IgD-negative memory B cell (primary cell): ENCODE results near the gene BBS1. TPM values are rescaled to one million over a fixed set of nuclear protein-coding genes. Genes with fewer than 3 reads are reported as not detected.

Experiments used
- H3K27ac Mint-ChIP-seq, 3 donors: one replicate each; pipeline ENCODE4 v1.8.0; 2020 to 2022; ENCODE audit warnings: mild to moderate bottlenecking in 3 of 3, mixed read lengths in 3 of 3, moderate library complexity in 1 of 3
- H3K27me3 Mint-ChIP-seq: one replicate; pipeline ENCODE4 v1.8.0; 2021; ENCODE audit warnings: mixed read lengths
- H3K36me3 Mint-ChIP-seq: one replicate; pipeline ENCODE4 v1.8.0; 2020; ENCODE audit warnings: mild to moderate bottlenecking, mixed read lengths
- H3K4me1 Mint-ChIP-seq, 3 donors: one replicate each; pipeline ENCODE4 v1.8.0; 2020 to 2022; ENCODE audit warnings: mixed read lengths in 3 of 3, mild to moderate bottlenecking in 1 of 3
- H3K4me3 Mint-ChIP-seq, 4 donors: one replicate each; pipeline ENCODE4 v1.8.0; 2020 to 2022; ENCODE audit warnings: mild to moderate bottlenecking in 4 of 4, mixed read lengths in 4 of 4, moderate library complexity in 3 of 4
- H3K9me3 Mint-ChIP-seq, 3 donors: one replicate each; pipeline ENCODE4 v1.8.0; 2020 to 2021; ENCODE audit warnings: mixed read lengths in 3 of 3, mild to moderate bottlenecking in 1 of 3
- polyA plus RNA-seq: library from polyadenylated mRNA; unstranded; fragments of 300-500 nt; fragmentation: Illumina TruSeq; gene quantifications from one replicate; pipeline ENCODE4 v1.2.3, GENCODE V29; 2021

The BBS1 gene
- polyA plus RNA-seq, 1 donor from 2014 or later = 10.3 TPM

DNA sequence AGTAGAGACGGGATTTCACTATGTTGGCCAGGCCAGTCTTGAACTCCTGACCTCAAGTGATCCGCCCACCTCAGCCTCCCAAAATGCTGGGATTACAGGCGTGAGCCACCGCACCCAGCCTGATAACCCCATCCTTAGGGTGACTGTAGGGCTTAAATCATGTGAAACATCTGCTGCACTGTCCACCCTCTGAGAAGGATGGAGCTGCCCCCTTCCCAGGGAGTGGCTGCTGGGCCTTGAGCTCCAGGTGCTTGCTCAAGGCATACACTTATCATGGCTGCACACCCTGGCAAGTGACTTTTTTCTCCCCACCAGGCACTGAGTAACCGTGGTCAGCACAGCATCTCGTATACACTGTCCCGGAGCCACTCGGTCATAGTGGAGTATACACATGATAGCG lies 38.4 kb upstream of the BBS1 start:
- peaks cover 2% of the 10 kb centered on the region for H3K36me3 Mint-ChIP-seq
- no peak overlapping the region for H3K27ac Mint-ChIP-seq
- H3K4me1 Mint-ChIP-seq = peaks cover 0 to 5% (median 2%) of the 10 kb centered on the region in 3 donors
- H3K27me3 Mint-ChIP-seq = no peaks in the 10 kb centered on the region
- H3K4me3 Mint-ChIP-seq = peak overlapping the region in 1 of 4 donors; percentile 32
- no peaks in the 10 kb centered on the region for H3K9me3 Mint-ChIP-seq

DNA sequence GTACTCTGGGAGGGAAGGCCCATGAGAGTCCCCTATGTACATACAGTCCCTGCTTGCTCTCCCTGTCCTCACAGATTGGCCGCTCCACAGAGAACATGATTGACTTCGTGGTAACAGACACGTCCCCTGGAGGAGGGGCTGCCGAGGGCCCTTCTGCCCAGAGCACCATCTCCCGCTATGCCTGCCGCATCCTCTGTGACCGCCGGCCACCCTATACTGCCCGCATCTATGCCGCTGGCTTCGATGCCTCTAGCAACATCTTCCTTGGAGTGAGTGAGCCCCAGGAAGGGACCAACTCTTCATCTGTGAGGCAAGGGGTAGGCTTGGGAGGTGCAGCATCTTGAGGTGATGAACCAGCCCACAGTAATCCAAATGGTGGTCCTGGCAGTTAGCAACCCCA lies 37.3 kb upstream of the BBS1 start:
- Mint-ChIP-seq H3K27ac (peak overlapping the region in 1 of 3 donors; percentile 67), H3K4me1 (peaks cover 0 to 2% (median 0%) of the 10 kb centered on the region in 3 donors), H3K27me3 (no peaks in the 10 kb centered on the region), H3K9me3 (no peaks in the 10 kb centered on the region), H3K36me3 (peaks cover 2% of the 10 kb centered on the region), H3K4me3 (peak overlapping the region in 1 of 4 donors; percentile 32)

DNA sequence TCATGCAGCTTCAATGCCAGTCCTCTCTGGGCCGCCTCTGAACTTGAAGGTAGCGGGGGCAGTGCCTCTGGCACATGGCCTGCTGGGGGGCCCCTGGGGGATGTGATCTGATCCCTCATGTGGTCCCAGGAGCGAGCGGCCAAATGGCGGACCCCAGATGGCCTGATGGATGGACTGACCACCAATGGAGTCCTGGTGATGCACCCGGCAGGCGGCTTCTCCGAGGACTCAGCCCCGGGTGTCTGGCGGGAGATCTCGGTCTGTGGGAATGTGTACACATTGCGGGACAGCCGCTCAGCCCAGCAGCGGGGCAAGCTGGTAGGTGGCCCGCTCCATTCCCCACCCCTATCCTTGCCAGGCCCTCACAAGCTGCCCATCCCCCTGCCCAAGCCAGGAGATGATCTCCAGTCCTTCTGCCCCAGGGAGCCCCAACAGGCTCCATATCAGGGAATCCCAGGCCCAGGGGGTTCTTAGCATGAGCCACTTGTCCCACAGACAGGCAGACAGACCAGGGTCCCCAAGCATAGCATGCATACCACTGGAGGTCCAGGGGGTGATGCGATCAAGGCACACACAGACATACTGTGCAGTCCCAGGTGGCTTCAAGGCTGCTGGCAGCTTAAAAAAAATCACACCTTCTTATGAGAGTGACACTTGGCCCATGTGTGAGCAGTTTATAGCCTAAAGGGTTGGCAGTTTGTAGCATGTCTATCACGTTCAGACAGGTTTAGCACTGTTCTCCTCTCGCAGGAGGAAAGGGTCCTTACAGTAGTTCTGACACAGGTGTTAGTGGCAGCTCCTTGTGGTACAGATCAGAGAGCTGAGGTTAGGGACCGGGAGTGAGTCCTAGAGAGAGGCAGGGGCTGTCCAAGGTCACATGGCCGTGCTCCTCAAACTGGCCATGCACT lies 36.6 kb upstream of the BBS1 start:
- Mint-ChIP-seq H3K9me3 (no peaks in the 10 kb centered on the region), H3K27me3 (no peaks in the 10 kb centered on the region), H3K4me1 (peaks cover under 1 to 3% (median 2%) of the 10 kb centered on the region in 3 donors), H3K27ac (no peak overlapping the region), H3K36me3 (peaks cover 2% of the 10 kb centered on the region), H3K4me3 (peak overlapping the region in 1 of 4 donors; percentile 38)

DNA sequence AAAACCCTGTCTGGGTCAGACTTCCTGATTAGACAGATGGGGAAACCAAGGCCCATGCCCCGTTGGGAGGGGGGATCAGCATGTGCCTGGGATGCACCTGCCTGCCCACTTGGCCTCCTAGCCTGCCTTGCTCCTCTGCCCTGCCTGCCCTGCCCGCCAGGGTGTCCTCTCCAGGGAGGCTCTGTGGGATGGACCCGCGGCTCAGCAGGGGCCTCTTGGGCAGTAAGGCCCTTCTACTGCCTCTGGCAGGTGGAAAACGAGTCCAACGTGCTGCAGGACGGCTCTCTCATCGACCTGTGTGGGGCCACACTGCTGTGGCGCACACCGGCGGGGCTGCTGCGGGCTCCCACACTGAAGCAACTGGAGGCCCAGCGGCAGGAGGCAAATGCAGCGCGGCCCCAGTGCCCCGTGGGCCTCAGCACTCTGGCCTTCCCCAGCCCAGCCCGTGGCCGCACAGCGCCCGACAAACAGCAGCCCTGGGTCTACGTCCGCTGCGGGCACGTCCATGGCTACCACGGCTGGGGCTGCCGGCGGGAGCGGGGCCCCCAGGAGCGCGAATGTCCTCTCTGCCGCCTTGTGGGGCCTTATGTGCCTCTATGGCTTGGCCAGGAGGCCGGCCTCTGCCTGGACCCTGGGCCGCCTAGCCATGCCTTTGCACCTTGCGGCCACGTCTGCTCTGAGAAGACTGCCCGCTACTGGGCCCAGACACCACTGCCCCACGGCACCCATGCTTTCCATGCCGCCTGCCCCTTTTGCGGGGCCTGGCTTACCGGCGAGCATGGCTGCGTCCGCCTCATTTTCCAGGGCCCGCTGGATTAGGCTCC lies 34.9 kb upstream of the BBS1 start:
- no peaks in the 10 kb centered on the region for H3K36me3 Mint-ChIP-seq
- no peaks in the 10 kb centered on the region for H3K27me3 Mint-ChIP-seq
- H3K4me3 Mint-ChIP-seq = no peak overlapping the region
- peaks cover 4 to 11% (median 10%) of the 10 kb centered on the region in 3 donors for H3K4me1 Mint-ChIP-seq
- H3K27ac Mint-ChIP-seq = no peak overlapping the region
- no peaks in the 10 kb centered on the region for H3K9me3 Mint-ChIP-seq

DNA sequence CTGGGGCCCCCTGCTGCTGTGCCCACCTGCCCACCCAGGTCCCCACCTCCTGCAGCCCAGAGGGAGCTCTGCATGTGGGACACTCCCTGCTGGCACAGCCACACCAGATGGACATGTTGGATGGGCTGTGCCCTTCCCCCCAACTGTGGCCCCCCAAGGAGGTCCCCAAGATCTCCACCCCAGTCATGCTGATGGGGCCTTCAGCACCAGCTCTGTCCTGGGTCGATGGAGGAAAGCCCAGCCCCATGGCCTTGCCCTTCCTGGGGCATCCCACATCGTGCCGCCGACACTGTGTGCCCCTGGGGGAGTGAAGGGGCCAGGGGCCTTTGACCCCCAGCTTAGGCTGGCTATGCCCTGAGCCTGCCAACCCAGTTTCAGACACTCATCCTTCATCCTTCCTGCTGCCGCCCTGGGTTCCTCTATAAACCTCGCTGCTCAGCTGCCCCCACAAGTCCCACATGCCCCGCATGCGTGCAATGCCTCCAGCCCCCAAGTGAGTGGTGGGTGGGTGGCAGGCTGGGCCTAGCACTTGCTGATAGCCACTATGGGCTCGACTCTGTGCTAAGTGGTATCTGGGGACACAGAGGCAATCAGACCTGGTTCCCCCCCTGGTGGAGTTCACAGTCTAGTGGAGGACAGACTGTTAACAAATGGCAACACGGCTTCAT lies 34.1 kb upstream of the BBS1 start:
- Mint-ChIP-seq H3K4me1 (peaks cover 4 to 15% (median 14%) of the 10 kb centered on the region in 3 donors), H3K4me3 (peak overlapping the region in 1 of 4 donors; percentile 78), H3K36me3 (no peaks in the 10 kb centered on the region), H3K27me3 (no peaks in the 10 kb centered on the region), H3K27ac (peak overlapping the region in 1 of 3 donors; percentile 84), H3K9me3 (no peaks in the 10 kb centered on the region)

DNA sequence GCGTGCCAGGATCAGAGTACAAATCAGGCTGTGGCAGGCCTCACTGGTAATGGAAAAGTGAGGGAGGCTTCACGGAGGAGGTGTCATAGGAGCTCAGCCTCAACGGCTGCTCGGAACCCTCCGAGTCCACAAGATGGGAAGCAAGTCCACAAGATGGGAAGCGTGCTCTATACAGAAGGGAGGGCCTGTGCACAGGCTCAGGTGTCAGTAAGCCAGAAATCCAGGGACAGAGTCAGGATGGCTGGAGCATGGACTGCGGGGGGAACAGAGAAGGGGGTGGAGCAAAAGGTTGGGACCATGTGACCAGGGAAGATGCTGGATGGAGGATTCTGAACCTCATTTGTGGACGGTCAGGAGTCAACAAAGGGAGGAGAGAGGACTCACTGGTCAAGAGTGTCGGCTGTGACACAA lies 33.6 kb upstream of the BBS1 start:
- H3K4me1 Mint-ChIP-seq = peaks cover 4 to 16% (median 15%) of the 10 kb centered on the region in 3 donors
- no peaks in the 10 kb centered on the region for H3K9me3 Mint-ChIP-seq
- H3K36me3 Mint-ChIP-seq = no peaks in the 10 kb centered on the region
- peak overlapping the region in 1 of 4 donors; percentile 78 for H3K4me3 Mint-ChIP-seq
- H3K27ac Mint-ChIP-seq = peak overlapping the region in 1 of 3 donors; percentile 84
- no peaks in the 10 kb centered on the region for H3K27me3 Mint-ChIP-seq

DNA sequence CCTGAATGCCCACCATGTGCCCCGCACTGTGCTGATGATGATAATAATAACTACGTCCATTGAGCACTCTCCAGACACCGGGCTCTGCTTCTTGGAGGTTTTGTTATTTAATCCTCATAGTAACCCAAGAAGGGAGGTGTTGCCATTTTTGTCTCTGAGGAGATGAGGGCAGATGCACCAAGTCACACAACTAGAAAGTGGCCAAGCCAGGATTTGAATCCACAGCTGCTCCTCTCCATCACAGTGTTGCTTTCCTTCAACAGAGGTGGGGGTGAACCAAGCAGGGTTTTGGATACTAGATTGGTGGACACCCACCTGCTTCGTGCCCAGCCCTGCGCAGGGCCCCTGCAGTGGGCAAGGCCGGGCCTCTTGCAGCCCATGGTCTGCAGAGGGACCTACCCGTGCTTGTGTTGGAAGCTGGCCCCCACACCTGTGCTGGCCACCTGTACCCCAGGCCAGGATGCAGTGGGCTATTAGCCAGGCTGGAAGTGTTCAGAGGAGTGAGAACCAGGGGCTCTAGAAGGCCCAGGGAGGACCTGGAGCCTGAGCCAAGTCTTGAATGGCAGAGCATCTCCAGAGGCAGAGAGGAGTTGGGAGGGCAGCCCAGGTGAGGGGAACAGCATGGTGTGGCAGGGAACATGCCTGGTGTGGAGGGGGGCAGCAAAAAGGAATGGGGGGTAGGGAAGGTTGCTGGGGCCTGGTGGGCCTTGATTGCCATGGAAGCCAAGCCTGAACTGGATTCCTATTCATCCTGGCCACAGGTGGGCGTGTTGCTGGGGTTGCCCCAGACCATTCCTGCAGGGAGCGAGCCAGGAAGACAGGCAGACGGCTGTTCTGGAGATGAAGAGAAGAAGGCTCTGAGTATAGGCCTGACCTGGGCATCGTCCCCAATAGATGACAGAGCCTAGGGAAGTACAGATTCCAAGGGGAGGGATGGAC lies 32.9 kb upstream of the BBS1 start:
- no peak overlapping the region for H3K27ac Mint-ChIP-seq
- H3K4me3 Mint-ChIP-seq = peak overlapping the region in 1 of 4 donors; percentile 78
- no peaks in the 10 kb centered on the region for H3K9me3 Mint-ChIP-seq

DNA sequence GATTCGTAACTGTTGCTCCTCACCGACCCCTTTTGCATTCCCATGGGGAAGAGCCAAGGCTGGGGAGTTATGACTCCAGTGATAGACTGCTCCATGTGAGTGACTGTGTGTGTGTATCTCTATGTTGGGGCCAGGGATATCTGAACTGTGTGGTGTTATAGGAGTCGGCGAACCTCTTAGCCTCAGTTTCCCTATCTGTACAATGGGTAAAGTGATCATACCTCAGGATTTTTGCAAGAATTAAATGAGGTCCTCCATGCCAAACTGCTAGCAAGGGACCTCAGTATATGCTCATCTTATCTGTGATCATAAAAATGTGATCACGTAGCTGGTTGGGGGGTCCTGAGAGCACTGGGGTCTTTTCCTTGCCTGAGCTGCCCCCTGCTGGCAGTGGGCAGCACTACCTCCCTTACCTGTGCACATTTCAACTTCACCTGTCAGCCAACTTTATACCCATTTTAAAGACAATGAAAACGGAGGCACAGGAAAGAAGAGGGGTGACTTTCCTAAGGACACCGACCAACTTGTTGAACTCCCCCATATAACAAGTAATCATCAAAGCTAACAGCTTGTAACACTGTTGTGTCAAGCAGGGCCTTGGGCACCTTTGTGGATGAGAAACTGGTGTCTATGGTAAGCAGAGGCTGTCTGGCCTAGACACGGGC lies 31.6 kb upstream of the BBS1 start:
- no peaks in the 10 kb centered on the region for H3K27me3 Mint-ChIP-seq
- no peaks in the 10 kb centered on the region for H3K9me3 Mint-ChIP-seq
- no peaks in the 10 kb centered on the region for H3K36me3 Mint-ChIP-seq
- H3K27ac Mint-ChIP-seq = peak overlapping the region in 2 of 3 donors; percentile 76 to 96
- peak overlapping the region; percentile 92 to 95 (median 93) for H3K4me3 Mint-ChIP-seq
- H3K4me1 Mint-ChIP-seq = peaks cover 4 to 16% (median 15%) of the 10 kb centered on the region in 3 donors

More for the DNA sequence above, 32.9 kb upstream of the BBS1 start:
- H3K4me1 Mint-ChIP-seq = peaks cover 4 to 16% (median 15%) of the 10 kb centered on the region in 3 donors
- no peaks in the 10 kb centered on the region for H3K27me3 Mint-ChIP-seq
- no peaks in the 10 kb centered on the region for H3K36me3 Mint-ChIP-seq

DNA sequence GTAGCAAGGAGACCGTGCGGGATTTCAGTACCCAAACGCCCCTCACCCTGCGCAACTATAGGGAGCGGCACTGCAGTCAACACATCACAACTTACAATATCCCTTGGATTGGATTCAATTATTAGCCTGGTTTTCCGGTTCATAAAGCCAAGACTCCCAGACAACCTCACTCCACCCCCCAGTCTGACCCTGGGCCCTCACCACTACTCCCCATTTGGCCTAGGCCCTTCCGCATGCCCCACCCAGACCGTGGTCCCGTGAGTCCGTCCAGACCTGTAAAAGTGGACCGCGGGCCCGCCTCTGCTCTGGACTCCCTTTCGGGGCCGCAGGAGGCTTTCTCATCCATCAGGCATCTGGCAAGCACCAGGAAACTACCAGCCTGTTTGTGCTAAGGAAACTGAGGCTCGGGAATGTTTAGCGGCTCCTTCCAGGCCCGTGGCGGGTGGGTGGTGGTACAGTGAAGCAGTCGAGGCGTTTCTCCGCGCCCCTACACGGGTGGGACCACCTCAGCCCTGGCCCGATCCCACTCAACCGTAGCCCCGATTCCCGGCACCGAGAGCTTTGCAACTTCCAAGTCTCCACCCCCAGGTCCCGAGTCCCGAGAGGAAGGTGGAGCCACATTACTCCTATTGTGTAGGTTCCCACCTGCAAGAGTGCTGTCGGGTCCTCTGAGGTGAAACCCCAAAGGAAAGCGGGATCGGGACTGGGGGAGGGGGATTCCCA lies 30.9 kb upstream of the BBS1 start:
- peak overlapping the region; percentile 92 to 95 (median 93) for H3K4me3 Mint-ChIP-seq
- peaks cover 4 to 16% (median 15%) of the 10 kb centered on the region in 3 donors for H3K4me1 Mint-ChIP-seq
- H3K27ac Mint-ChIP-seq = peak overlapping the region; percentile 76 to 96 (median 94)
- H3K36me3 Mint-ChIP-seq = no peaks in the 10 kb centered on the region
- no peaks in the 10 kb centered on the region for H3K9me3 Mint-ChIP-seq
- no peaks in the 10 kb centered on the region for H3K27me3 Mint-ChIP-seq

DNA sequence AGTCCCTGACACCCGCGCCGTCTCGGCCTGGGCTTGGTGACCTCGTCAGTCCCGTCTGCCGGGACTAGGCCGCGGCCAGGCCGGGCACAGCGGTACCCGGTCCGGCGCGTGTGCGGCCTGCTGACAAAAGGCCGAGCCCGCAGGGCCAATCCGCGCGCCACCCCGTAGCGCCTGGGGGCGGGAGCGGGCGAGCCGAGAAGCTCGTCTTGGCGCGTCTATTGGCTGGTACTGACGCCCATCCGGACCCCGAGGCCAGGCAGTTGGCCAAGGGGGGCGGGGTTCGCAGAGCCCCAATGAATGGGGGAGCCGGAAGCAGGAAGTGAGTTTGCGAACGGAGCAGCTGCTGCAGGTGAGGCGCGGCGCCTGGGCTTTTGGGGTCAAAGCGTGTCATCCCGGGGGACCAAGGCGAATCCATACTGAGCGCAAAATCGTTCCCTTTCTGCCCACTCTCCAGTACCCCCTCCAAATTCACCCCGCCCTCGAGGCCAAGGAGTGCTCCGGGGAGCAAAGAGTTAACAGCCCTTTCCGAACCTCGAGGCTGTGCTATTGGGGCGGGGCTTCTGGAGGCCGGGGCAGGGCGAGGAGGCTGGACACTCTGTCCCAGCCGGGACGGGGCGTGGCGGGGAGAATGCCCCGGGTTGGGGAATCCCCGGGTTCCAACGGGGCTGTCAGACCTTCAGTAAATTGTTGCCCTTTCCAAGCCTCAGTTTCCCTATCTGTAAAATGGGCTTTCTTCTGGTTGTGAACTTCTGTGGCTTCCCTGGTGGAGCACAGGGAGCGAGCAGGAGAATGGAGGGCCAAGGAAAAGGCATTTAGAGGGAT lies 30.1 kb upstream of the BBS1 start, which contains the start of gene DPP3:
DPP3 (plus strand) TSS at position 318 of the 822 bp plus-strand sequence. CDS start 1,767 bp downstream, outside the sequence.
- H3K27me3 Mint-ChIP-seq = no peaks in the 10 kb centered on the region
- H3K9me3 Mint-ChIP-seq = no peaks in the 10 kb centered on the region
- no peaks in the 10 kb centered on the region for H3K36me3 Mint-ChIP-seq
- peak within 1 kb of the TSS; percentile 76 to 96 (median 94) for H3K27ac Mint-ChIP-seq
- H3K4me3 Mint-ChIP-seq = peak within 1 kb of the TSS; percentile 92 to 95 (median 93)
- H3K4me1 Mint-ChIP-seq = peaks cover 4 to 16% (median 15%) of the 10 kb centered on the region in 3 donors

DNA sequence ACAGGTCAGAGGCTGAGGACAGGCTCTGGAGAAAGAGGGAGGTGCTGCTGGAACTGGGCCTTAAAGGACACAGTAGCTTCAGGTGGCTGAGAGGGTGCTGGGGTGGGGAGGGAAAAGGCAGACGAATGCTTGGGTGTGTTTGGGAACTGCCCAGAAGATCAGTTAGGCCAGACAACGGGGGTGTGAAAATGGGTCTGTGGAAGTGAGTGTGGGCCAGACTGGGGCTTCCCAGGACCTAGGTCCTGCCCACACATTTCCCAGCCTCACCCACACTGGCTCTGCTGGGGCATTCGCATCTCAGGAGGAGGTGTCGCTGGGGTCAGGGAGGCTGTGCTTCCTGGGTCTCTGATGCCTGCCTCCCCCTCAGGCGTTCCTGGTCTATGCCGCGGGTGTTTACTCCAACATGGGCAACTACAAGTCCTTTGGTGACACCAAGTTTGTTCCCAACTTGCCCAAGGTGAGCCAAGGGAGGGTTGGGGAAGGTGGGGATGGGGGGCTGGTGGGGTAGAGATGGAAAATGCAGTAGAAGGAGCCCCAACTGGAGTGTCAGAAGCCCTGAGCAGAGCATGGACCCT lies 25.5 kb upstream of the BBS1 start:
- H3K4me1 Mint-ChIP-seq = peaks cover 0 to 6% (median 5%) of the 10 kb centered on the region in 3 donors
- H3K36me3 Mint-ChIP-seq = no peaks in the 10 kb centered on the region
- no peaks in the 10 kb centered on the region for H3K9me3 Mint-ChIP-seq
- no peak overlapping the region for H3K27ac Mint-ChIP-seq
- no peak overlapping the region for H3K4me3 Mint-ChIP-seq
- H3K27me3 Mint-ChIP-seq = no peaks in the 10 kb centered on the region

DNA sequence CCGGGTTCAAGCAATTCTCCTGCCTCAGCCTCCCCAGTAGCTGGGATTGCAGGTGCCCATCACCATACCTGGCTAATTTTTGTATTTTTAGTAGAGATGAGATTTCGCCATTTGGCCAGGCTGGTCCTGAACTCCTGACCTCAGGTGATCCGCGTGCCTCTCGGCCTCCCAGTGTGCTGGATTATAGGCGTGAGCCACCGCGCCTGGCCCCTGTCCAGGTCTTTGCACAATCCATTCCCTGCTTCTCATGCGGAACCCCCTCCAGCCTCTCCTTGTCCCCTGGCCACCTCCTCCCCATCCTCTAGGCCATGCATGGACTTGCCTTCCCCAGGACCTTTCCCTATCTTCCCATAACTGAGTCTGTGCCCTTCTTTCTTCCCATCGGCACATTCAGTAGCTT lies 21.5 kb upstream of the BBS1 start:
- H3K4me3 Mint-ChIP-seq = no peak overlapping the region
- peak overlapping the region in 1 of 3 donors; percentile 19 for H3K27ac Mint-ChIP-seq
- H3K36me3 Mint-ChIP-seq = peaks cover 2% of the 10 kb centered on the region
- no peaks in the 10 kb centered on the region for H3K9me3 Mint-ChIP-seq
- H3K4me1 Mint-ChIP-seq = no peaks in the 10 kb centered on the region
- no peaks in the 10 kb centered on the region for H3K27me3 Mint-ChIP-seq
